ENCODE measurements around the gene EPC1.

EPC1 gene

GRCh38 chr10:32269343-32270100 lies 77.4 kb downstream of the EPC1 start:
- no peak overlapping the region for H3K9ac ChIP-seq (ENCODE audit: low read depth, low read length, poor library complexity, severe bottlenecking)
- no peaks in the 10 kb centered on the region for H3K27me3 ChIP-seq (ENCODE audit: insufficient read depth, low read length, poor library complexity, severe bottlenecking)
- H3K36me3 ChIP-seq (ENCODE audit: insufficient read depth, low read length): peaks cover 76% of the 10 kb centered on the region
- no peaks in the 10 kb centered on the region for H3F3A ChIP-seq (ENCODE audit: low read depth)
- peaks cover 3% of the 10 kb centered on the region for H4K20me1 ChIP-seq (ENCODE audit: insufficient read depth, low read length, poor library complexity, severe bottlenecking)
- TF ChIP-seq EZH2phosphoT487 (IDR thresholded peaks at IDR 0.05; ENCODE audit: borderline replicate concordance): no peak
- TF ChIP-seq, protein P1, sequence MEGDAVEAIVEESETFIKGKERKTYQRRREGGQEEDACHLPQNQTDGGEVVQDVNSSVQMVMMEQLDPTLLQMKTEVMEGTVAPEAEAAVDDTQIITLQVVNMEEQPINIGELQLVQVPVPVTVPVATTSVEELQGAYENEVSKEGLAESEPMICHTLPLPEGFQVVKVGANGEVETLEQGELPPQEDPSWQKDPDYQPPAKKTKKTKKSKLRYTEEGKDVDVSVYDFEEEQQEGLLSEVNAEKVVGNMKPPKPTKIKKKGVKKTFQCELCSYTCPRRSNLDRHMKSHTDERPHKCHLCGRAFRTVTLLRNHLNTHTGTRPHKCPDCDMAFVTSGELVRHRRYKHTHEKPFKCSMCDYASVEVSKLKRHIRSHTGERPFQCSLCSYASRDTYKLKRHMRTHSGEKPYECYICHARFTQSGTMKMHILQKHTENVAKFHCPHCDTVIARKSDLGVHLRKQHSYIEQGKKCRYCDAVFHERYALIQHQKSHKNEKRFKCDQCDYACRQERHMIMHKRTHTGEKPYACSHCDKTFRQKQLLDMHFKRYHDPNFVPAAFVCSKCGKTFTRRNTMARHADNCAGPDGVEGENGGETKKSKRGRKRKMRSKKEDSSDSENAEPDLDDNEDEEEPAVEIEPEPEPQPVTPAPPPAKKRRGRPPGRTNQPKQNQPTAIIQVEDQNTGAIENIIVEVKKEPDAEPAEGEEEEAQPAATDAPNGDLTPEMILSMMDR (conservative IDR thresholded peaks at IDR 0.05; ENCODE audit: low read length): no peak
- H3K79me2 ChIP-seq (ENCODE audit: insufficient read depth, low read length): no peaks in the 10 kb centered on the region
- no peak overlapping the region for H3K4me3 ChIP-seq (ENCODE audit: low read length, poor library complexity, severe bottlenecking)
- no peaks in the 10 kb centered on the region for H3K9me3 ChIP-seq (ENCODE audit: insufficient read depth, low read depth, low read length)
- H3K9me2 ChIP-seq (replicated peaks; ENCODE audit: low read depth, low read length): no peaks in the 10 kb centered on the region
- no peak overlapping the region for H3K4me2 ChIP-seq (ENCODE audit: low read depth, low read length, poor library complexity, severe bottlenecking)
- H2AFZ ChIP-seq (ENCODE audit: low read length): no peak overlapping the region
- H3K4me1 ChIP-seq (ENCODE audit: insufficient read depth, low read length, poor library complexity, severe bottlenecking): no peaks in the 10 kb centered on the region

GRCh38 chr10:32268788-32269187 lies 78.2 kb downstream of the EPC1 start:
- H3K36me3 ChIP-seq (ENCODE audit: insufficient read depth, low read length): peaks cover 69% of the 10 kb centered on the region
- no peak overlapping the region for H3K4me2 ChIP-seq (ENCODE audit: low read depth, low read length, poor library complexity, severe bottlenecking)
- TF ChIP-seq EZH2phosphoT487 (IDR thresholded peaks at IDR 0.05; ENCODE audit: borderline replicate concordance): no peak
- TF ChIP-seq, protein P1 (conservative IDR thresholded peaks at IDR 0.05; ENCODE audit: low read length): no peak
- no peaks in the 10 kb centered on the region for H3K4me1 ChIP-seq (ENCODE audit: insufficient read depth, low read length, poor library complexity, severe bottlenecking)
- H3K27me3 ChIP-seq (ENCODE audit: insufficient read depth, low read length, poor library complexity, severe bottlenecking): no peaks in the 10 kb centered on the region
- H3K79me2 ChIP-seq (ENCODE audit: insufficient read depth, low read length): no peaks in the 10 kb centered on the region
- H3K4me3 ChIP-seq (ENCODE audit: low read length, poor library complexity, severe bottlenecking): no peak overlapping the region
- H4K20me1 ChIP-seq (ENCODE audit: insufficient read depth, low read length, poor library complexity, severe bottlenecking): peaks cover 3% of the 10 kb centered on the region
- no peaks in the 10 kb centered on the region for H3F3A ChIP-seq (ENCODE audit: low read depth)
- no peaks in the 10 kb centered on the region for H3K9me2 ChIP-seq (replicated peaks; ENCODE audit: low read depth, low read length)
- no peak overlapping the region for H3K9ac ChIP-seq (ENCODE audit: low read depth, low read length, poor library complexity, severe bottlenecking)
- H3K9me3 ChIP-seq (ENCODE audit: insufficient read depth, low read depth, low read length): no peaks in the 10 kb centered on the region
- H2AFZ ChIP-seq (ENCODE audit: low read length): no peak overlapping the region

DNA sequence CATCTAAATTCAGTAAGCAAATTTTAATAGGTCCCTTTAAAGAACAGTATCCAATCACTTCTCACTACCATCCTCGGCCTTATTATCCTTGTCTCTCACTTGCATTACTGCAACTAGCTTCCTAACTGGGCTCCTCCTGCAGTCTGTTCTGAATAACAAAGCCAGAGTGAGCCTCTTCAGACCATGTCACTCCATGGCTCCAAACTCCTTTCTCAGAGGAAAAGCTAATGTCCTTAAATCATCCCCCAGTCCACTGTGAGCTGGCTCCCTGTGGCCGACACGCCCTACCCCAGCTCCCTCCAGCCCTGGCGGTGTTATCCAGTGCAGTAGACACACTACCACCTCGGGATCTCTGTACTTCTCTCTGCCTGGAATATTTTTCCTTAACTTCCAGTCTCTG lies 80.0 kb downstream of the EPC1 start:
- Histone ChIP-seq H3K36me3 (ENCODE audit: insufficient read depth, low read length) (peaks cover 51% of the 10 kb centered on the region), H3K9me2 (replicated peaks; ENCODE audit: low read depth, low read length) (no peaks in the 10 kb centered on the region), H3F3A (ENCODE audit: low read depth) (no peaks in the 10 kb centered on the region), H3K9me3 (ENCODE audit: insufficient read depth, low read depth, low read length) (no peaks in the 10 kb centered on the region), H2AFZ (ENCODE audit: low read length) (no peak overlapping the region), H3K4me1 (ENCODE audit: insufficient read depth, low read length, poor library complexity, severe bottlenecking) (no peaks in the 10 kb centered on the region), H3K4me3 (ENCODE audit: low read length, poor library complexity, severe bottlenecking) (no peak overlapping the region), H3K4me2 (ENCODE audit: low read depth, low read length, poor library complexity, severe bottlenecking) (no peak overlapping the region), H4K20me1 (ENCODE audit: insufficient read depth, low read length, poor library complexity, severe bottlenecking) (peaks cover 3% of the 10 kb centered on the region), H3K9ac (ENCODE audit: low read depth, low read length, poor library complexity, severe bottlenecking) (no peak overlapping the region), H3K27me3 (ENCODE audit: insufficient read depth, low read length, poor library complexity, severe bottlenecking) (no peaks in the 10 kb centered on the region), H3K79me2 (ENCODE audit: insufficient read depth, low read length) (no peaks in the 10 kb centered on the region)
- TF ChIP-seq, protein P1 (conservative IDR thresholded peaks at IDR 0.05; ENCODE audit: low read length): no peak
- TF ChIP-seq EZH2phosphoT487 (IDR thresholded peaks at IDR 0.05; ENCODE audit: borderline replicate concordance): no peak

Measured in Loucy (cell line).